Transverse colon (tissue), 4 donors: ENCODE results near the gene MEIKIN.

Source experiments
- POLR2A ChIP-seq: fragments of 450-650 bp; IDR thresholded peaks from one replicate; pipeline ENCODE4 v1.6.1; 2016; ENCODE audit warnings: antibody characterized with exemption, mild to moderate bottlenecking, moderate library complexity
- POLR2AphosphoS5 ChIP-seq, 3 donors: sonication (generic); formaldehyde crosslinking; IDR thresholded peaks; one replicate each; pipeline ENCODE4 v1.6.1; 2016; ENCODE audit warnings: antibody characterized with exemption in 3 of 3
- TF ChIP-seq, protein P1 (sequence below), 5 experiments: fragments of 200-600 bp in 3 of 5; fragments of 450-650 bp in 2 of 5; sonication (generic) in 3 of 5; IDR thresholded peaks; 1 replicate in 2 of 5; 2 replicates in 3 of 5; pipeline ENCODE4 v1.5.1; 2016 to 2017; ENCODE audit warnings: antibody characterized with exemption in 5 of 5, inconsistent platforms in 3 of 5, mild to moderate bottlenecking in 2 of 5, moderate library complexity in 1 of 5

DNA sequence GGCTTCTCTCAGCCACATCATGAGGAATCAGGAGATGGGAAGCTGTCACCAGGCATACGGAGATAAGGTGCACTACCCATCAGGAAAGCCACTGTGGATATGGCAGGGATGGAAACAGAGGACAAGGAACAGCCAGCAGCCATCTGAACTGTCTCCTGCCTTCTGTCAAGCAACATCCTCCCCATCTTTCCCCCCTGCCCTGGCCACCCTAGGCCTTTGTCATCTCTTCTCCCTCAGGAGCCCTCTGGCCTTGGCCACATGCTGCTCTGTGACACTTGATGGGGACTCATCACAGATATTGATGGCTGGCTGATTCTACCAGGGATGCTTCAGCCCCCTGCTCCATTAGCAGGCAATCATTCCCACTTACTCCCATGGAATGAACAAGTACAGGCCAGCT lies 21.1 kb upstream of the MEIKIN start:
- TF ChIP-seq POLR2A = no peak
- TF ChIP-seq, protein P1, sequence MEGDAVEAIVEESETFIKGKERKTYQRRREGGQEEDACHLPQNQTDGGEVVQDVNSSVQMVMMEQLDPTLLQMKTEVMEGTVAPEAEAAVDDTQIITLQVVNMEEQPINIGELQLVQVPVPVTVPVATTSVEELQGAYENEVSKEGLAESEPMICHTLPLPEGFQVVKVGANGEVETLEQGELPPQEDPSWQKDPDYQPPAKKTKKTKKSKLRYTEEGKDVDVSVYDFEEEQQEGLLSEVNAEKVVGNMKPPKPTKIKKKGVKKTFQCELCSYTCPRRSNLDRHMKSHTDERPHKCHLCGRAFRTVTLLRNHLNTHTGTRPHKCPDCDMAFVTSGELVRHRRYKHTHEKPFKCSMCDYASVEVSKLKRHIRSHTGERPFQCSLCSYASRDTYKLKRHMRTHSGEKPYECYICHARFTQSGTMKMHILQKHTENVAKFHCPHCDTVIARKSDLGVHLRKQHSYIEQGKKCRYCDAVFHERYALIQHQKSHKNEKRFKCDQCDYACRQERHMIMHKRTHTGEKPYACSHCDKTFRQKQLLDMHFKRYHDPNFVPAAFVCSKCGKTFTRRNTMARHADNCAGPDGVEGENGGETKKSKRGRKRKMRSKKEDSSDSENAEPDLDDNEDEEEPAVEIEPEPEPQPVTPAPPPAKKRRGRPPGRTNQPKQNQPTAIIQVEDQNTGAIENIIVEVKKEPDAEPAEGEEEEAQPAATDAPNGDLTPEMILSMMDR (IDR thresholded peaks at IDR 0.05) = no peak
- no peak for TF ChIP-seq POLR2AphosphoS5 (IDR thresholded peaks at IDR 0.05)
